Stimulated activated CD8-positive, alpha-beta memory T cell treated with anti-CD3 and anti-CD28 coated beads, Interleukin-15, amount 100 ng/mL, for 4 hours (primary cell): ENCODE data around the gene RAI1.
"Not testable (repeated sequence)": the region's sequence is repeated elsewhere in the genome, so short reads cannot be mapped to it uniquely, and the experiment has no call there.

ENCODE experiments used
- DNase-seq, 2 donors: peaks; one replicate each; pipeline ENCODE4 v3.0.0-alpha.2; 2020; ENCODE audit warnings: low read depth in 2 of 2

Gene RAI1, protein sequence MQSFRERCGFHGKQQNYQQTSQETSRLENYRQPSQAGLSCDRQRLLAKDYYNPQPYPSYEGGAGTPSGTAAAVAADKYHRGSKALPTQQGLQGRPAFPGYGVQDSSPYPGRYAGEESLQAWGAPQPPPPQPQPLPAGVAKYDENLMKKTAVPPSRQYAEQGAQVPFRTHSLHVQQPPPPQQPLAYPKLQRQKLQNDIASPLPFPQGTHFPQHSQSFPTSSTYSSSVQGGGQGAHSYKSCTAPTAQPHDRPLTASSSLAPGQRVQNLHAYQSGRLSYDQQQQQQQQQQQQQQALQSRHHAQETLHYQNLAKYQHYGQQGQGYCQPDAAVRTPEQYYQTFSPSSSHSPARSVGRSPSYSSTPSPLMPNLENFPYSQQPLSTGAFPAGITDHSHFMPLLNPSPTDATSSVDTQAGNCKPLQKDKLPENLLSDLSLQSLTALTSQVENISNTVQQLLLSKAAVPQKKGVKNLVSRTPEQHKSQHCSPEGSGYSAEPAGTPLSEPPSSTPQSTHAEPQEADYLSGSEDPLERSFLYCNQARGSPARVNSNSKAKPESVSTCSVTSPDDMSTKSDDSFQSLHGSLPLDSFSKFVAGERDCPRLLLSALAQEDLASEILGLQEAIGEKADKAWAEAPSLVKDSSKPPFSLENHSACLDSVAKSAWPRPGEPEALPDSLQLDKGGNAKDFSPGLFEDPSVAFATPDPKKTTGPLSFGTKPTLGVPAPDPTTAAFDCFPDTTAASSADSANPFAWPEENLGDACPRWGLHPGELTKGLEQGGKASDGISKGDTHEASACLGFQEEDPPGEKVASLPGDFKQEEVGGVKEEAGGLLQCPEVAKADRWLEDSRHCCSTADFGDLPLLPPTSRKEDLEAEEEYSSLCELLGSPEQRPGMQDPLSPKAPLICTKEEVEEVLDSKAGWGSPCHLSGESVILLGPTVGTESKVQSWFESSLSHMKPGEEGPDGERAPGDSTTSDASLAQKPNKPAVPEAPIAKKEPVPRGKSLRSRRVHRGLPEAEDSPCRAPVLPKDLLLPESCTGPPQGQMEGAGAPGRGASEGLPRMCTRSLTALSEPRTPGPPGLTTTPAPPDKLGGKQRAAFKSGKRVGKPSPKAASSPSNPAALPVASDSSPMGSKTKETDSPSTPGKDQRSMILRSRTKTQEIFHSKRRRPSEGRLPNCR (N-terminal part only)

DNA sequence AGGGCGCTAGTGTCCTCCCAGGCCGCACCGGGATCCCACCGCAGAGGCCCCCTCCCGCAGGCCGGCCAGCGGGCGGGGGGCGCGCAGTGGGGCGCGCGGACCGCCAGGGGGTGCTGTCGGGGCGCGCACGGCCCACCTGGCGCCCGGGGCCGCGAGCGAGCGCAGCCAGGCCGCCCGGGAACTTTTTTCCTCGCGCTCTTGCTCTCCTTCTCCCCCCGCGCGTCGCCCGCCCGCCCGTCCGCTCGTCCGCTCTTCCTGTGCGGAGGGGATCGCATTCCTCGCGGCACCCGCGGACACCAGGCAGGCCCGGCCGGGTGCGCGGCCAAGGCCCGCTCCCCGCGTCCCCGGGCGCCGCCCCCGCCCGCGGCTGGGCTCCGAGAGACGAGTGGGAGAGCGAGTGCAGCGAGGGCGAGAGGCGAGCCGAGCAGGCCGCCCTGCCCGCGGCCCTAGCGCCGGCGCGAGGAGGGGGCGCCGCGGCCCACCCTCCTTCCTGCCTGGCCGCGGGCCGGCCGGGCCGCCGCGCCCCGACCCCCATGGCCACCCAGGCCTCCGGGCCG is at the start of gene RAI1:
RAI1 (plus strand) TSS at position 272 of the 557 bp plus-strand sequence. CDS start 111,491 bp downstream, outside the sequence.
- DNase-seq: peak; percentile 34 to 54

DNA sequence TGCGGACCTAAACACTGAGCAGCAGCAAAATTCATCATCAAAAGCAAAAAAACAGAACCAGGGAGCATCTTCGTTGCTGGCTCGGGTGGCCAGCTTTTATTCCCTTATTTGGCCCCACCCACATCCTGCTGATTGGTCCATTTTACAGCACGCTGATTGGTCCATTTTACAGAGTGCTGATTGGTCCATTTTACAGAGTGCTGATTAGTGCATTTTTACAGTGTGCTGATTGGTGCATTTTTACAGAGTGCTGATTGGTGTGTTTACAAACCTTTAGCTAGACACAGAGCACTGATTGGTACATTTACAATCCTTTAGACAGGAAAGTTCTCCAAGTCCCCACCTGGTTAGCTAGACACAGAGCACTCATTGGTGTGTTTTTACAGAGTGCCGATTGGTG is 48.6 kb upstream of the RAI1 start:
- DNase-seq: not testable (repeated sequence)

DNA sequence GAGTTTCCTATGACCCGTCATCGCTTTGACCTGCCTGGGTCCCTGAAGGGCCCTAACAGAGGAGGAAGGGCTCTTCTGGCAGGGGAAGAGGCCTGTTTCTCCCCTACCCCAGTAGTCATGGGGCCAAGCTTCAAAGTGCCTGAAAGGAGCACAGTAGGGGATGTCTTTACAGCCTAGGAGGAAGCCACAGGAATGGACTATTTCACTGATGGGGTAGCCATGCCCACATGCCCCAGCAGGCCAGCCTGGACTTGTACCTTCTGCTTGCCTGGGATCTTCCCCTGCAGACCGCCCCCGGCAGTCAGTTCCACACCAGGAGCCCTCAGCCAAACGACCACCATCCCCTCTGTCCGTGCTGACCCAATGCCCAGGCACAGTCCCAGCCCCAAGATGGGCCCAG is 47.9 kb upstream of the RAI1 start:
- no peak for DNase-seq

DNA sequence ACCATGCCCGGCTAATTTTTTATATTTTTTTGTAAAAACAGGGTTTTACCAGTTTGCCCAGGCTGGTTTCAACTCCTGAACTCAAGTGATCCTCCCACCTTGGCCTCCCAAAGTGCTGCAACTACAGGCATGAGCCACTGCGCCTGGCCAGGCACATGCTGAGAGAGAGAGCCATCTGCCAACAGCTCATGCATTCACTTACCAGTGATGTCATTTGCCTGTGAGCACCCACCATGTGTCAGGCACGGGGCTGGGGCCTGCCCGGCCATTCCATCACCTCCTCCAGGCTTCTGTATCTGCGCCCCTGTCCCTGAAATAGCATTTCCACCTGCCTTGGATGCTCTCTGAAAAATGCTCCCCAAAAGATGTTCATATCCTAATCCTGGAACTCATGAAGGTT is 46.1 kb upstream of the RAI1 start:
- DNase-seq: no peak

DNA sequence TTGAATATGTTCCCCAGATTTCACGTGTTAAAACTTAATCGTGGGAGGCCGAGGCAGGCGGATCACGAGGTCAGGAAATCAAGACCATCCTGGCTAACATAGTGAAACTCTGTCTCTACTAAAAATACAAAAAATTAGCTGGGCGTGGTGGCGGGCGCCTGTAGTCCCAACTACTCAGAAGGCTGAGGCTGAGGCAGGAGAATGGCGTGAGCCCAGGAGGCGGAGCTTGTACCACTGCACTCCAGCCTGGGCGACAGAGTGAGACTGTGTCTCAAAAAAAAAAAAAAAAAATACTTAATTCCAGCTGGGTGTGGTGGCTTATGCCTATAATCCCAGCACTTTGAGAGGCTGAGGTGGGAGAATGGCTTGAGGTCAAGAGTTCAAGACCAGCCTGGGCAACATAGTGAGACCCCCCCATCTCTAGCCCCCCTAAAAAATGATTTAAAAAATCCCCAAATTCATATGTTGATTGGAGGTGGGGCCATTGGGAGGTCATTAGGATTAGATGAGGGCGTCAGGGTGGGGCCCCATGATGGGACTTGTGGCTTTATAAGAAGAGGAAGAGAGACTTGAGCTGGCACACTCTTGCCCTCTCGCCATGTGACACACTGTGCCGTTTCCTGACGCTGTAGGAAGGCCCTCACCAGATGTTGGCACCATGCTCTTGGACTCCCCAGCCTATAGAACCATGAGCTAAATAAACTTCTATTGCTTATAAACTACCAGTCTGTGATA is 45.6 kb upstream of the RAI1 start:
- not testable (repeated sequence) for DNase-seq

DNA sequence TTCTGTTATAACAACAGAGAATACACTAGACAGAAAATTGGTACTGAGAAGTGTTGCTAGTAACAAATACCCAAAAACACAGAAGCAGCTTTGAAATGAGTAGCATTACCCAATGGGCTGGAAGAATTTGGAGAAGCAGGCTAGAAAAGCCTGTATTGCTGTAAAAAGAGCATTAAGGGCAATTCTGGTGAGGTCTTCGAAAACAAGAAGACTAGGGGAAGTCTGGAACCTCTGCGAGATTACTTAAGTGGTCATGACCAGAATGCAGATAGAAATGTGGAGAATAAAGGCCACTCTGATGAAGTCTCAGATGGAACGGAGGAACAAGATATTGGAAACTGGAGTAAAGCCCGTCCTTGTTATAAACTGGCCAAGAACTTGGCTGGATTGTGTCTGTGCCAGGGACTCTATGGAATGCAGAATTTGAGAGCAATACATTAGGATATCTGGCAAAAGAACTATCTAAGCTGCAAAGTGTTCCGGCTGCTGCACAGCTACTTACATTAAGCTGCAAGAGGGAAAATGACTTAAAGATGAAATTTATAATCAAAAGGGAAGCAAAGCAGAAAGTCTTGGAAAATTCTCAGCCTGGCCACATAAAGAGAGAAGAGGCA is 44.9 kb upstream of the RAI1 start:
- no peak for DNase-seq

DNA sequence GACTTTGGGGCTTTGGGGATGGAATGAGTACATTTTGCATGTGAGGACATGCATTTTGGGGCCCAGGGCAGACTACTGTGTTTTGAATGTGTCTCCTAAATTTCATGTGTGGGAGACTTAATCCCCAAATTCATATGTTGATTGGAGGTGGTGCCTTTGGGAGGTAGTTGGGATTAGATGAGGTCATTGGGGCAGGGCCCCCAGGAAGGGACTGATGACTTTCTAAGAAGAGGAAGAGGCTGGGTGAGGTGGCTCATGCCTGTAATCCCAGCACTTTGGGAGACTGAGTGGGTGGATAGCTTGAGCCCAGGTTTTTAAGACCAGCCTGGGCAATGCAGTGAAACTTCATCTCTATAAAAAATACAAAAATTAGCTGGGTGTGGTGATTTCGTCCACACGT is 42.8 kb upstream of the RAI1 start:
- no peak for DNase-seq

DNA sequence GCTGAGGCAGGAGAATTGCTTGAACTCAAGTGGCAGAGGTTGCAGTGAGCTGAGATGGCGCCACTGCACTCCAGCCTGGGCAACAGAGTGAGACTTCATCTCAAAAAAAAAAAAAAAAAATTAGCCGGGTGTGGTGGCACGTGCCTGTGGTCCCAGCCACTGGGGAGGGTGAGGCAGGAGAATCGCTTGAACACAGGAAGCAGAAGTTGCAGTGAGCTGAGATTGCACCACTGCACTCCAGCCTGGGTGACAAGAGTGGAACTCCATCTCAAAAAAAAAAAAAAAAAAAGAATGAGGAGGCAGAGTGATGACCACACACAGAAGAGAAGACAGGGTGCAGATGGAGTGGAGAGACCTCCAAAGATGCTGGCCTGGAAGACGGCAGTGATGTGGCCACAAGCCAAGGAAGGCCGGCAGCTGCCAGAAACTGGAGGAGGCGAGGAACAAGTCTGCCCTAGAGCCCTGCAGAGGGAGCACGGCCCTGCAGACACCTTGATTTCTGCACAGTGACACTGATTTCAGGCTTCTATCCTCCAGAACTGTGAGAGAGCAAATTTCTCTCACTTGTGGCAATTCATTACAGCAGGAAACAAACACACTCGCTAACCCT is 41.5 kb upstream of the RAI1 start:
- DNase-seq: not testable (repeated sequence)

DNA sequence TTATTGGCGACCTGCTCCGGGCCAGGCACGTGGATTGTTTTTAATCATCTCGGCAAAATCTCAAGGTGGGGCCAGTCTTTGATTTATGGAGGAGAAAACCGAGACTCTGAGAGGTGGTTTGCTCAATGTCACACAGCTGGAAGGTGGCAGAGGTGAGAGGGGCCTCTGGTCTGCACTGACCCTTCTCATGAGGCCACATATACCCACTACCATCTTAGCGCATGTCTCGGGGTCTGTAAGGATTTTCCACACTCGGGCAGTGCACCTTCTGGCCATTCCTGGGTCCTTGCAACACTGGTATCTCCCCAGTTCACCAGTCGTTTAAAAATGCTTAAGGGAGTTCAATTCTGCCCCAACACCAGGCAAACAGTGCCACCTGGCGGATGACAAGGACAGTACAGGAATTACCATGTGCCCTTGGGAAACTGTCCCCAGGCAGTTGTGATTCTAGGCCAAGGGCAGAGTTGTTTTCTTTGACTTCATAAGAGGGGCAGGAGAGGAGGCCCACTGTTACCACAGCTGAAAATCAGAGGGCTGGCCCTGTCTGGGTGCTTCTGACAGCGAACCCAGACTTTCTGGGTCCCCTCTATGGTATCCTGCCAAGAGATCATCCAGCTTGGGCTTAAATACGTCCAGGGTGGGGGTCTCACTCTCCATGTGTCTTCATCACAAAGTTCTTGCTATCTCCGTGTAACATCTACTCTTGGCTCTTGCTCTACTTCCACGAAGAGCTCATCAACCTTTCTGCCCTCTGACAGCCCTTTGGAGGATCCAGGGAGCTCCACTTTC is 39.4 kb upstream of the RAI1 start:
- DNase-seq: peak; percentile 53 to 63

DNA sequence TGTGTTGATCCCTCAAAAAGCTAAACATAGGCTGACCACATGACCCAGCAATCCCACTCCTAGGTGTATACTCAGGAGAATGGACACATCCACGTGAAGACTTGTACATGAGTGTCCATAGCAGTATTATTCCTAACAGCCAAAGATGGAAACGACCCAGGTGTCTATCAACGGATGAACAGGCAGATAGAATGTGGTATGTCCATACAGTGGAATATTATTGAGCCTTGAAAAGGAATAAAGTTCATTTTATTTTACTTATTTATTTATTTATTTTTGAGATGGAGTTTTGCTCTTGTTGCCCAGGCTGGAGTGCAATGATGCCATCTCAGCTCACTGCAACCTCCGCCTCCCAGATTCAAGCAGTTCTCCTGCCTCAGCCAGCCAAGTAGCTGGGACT is 36.1 kb upstream of the RAI1 start:
- not testable (repeated sequence) for DNase-seq

DNA sequence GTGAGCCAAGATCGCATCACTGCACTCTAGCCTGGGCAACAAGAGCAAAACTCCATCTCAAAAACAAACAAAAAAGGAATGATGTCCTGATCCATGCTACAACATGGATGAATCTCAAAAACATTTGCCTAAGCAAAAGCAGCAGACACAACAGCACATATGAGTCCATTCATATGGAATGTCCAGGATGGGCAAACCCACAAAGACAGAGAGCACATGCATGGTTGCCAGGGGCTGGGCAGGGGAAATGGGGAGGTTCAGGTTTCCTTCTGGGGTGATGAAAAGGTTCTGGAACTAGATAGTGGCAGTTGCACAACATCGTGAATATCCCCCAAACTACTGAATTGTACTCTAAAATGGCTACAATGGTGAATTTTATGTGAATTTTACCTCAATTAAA is 35.3 kb upstream of the RAI1 start:
- DNase-seq: no peak

DNA sequence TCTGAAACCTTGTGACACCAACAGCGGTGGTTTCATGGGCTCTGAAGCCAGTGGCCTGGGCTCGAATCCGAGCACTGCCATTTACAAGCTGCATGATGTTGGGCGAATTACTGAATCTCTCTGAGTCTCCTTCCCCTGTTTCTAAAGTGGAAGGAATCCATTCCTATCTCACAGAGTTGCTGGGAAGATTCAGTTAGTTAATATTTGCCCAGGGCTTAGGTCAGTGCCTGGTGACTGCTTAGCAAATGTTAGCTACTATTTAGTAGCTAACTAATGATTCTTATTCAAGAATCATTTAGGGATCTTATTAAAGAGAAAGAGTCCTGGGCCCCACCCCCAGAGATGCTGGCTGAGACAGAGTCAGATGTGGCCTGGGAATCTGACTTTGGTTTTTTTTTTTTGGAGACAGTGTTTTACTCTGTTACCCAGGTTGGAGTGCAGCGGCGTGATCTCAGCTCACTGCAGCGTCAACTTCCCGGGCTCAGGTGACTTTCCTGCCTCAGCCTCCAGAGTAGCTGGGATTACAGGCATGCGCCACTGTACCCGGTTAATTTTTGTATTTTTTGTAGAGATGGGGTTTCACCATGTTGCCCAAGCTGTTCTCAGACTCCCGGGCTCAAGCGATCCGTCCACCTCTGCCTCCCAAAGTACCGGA is 33.6 kb upstream of the RAI1 start:
- DNase-seq: no peak

DNA sequence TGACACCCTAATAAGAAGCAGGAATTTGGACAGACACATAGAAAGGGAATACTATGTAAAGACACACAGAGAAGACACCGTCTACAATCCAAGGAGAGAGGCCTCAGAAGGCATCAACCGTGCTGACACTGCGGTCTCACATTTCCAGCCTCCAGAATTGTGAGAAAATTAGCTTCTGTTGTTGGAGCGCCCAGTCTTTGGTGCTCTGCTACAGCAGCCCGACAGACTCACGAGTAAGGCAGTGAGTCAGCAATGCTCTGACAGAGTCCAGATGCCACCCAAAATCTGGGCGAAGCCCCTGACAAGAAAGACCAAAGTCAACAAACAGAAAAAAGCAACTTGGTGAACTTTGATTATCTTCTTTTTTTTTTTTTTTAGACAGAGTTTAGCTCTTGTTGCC is 32.5 kb upstream of the RAI1 start:
- no peak for DNase-seq

DNA sequence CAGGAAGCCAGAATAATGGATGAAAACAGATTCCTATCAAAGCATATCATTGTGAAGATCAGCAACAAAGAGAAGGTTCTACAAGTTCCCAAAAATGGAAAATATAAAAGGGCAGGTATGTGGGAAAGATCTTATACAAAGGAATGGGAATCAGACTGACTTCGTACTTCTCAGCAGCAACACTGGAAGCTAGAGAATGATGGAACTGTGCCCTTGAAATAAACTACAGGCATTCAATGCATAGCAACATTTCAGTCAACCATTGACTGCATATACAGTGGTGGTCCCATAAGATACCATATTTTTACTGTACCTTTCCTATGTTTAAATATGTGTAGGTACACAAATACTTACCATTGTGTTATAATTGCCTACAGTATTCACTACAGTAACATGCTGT is 30.3 kb upstream of the RAI1 start:
- no peak for DNase-seq

DNA sequence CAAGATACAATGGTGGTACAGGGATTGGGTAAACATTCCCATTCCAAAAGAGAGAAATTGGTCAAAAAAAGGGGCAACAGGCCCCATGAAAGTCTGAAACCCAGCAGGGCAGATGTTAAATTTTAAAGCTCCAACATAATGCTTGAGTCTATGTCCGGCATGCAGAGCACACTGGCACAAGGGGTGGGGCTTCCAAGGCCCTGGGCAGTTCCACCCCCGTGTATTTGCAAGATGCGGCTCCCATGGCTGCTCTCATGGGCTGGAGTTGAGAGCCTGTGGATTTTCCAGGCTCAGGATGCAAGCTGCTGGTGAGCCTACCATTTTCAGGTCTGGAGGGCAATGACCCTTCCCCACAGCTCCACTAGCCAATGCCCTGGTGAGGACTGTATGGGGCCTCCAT is 27.9 kb upstream of the RAI1 start:
- no peak for DNase-seq

DNA sequence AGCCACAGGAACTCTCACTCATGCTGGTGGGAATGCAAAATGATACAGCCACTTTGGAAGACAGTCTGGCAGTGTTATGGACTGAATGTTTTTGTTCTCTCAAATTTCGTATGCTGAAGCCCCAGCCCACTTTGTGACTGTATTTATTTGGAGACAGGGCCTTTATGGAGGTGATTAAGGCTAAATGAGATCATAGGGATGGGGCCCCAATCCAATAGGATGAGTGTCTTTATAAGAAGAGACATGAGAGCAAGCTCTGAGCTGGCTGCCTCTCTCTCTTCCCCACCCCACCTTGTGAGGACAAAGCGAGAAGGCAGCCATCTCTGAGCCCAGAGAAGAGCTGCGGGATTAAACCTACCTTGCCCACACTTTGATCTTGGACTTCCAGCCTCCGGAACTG is 21.9 kb upstream of the RAI1 start:
- DNase-seq: no peak

DNA sequence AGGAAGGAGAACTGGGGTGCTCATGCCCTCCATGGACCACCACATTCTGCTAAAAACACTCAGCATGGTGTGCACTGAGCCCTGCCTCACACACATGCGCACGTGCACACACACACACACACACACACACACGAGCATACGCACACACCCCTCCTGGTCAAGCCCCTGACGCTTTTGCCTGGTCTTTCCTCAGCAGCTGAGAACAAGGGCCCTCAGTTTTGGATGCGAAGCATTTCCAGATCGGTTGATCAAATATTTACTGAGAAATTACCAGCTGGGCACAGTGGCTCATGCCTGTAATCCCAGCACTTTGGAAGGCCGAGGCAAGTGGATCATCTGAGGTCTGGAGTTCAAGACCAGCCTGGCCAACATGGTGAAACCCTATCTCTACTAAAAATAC is 20.1 kb upstream of the RAI1 start:
- DNase-seq: no peak

DNA sequence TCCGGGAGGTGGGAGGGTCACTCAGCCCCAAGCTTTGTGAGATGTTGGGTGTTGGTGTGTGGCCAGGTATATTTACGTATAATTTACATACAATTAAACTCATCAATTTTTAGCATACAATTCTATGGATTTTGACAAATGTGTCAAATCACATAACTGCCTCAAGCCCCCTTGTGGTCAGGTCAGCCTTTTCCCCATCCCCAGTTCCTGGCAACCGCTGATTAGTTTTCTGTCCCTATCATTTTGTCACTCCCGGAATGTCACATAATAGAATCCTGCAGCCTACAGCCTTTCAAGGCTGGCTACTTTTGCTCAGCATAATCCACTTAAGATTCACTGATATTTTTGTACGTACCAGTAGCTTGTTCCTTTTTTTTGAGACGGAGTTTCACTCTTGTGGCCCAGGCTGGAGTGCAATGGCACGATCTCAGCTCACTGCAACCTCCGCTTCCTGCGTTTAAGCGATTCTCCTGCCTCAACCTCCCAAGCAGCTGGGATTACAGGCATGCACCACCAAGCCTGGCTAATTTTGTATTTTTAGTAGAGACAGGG is 19.3 kb upstream of the RAI1 start:
- DNase-seq: no peak
